Smooth muscle cell (in vitro differentiated cells): Measurements from ENCODE around the gene JPH3. TPM values are rescaled to one million over a fixed set of nuclear protein-coding genes. Genes with fewer than 3 reads are reported as not detected.

Experiments
- DNase-seq: peaks from one replicate; lab custom pipeline; 2025; ENCODE audit not compliant: unreplicated experiment; lab: John Stamatoyannopoulos, UW
- H2AFZ ChIP-seq: fragments of 200-600 bp; sonication (generic); 2 replicates; pipeline ENCODE4 v1.6.0; 2016; ENCODE audit warnings: antibody characterized with exemption, low read depth, mild to moderate bottlenecking
- H3F3A ChIP-seq: fragments of 200-600 bp; sonication (generic); 2 replicates; pipeline ENCODE4 v1.6.0; 2017; ENCODE audit warnings: antibody characterized with exemption, low read depth
- H3K27ac ChIP-seq: fragments of 200-600 bp; sonication (generic); 2 replicates; pipeline ENCODE4 v1.5.1; 2016; ENCODE audit warnings: low read depth, mild to moderate bottlenecking
- H3K27me3 ChIP-seq: fragments of 200-600 bp; sonication (generic); 2 replicates; pipeline ENCODE4 v1.6.1; 2016; ENCODE audit warnings: low read depth, mild to moderate bottlenecking
- H3K36me3 ChIP-seq: fragments of 200-600 bp; sonication (generic); 2 replicates; pipeline ENCODE4 v1.5.1; 2016; ENCODE audit warnings: low read depth
- H3K4me1 ChIP-seq: fragments of 200-600 bp; sonication (generic); 2 replicates; pipeline ENCODE4 v1.5.1; 2016; ENCODE audit warnings: low read depth
- H3K4me2 ChIP-seq: fragments of 200-600 bp; sonication (generic); 2 replicates; pipeline ENCODE4 v1.6.0; 2016; ENCODE audit warnings: mild to moderate bottlenecking
- H3K4me3 ChIP-seq: fragments of 200-600 bp; sonication (generic); 2 replicates; pipeline ENCODE4 v1.5.1; 2016; ENCODE audit warnings: mild to moderate bottlenecking
- H3K79me2 ChIP-seq: fragments of 200-600 bp; sonication (generic); 2 replicates; pipeline ENCODE4 v1.6.0; 2016; ENCODE audit warnings: low read depth, mild to moderate bottlenecking
- H3K9ac ChIP-seq: fragments of 200-600 bp; sonication (generic); 2 replicates; pipeline ENCODE4 v1.6.0; 2016; ENCODE audit warnings: low read depth
- H3K9me3 ChIP-seq: fragments of 200-600 bp; sonication (generic); replicated peaks from 2 replicates; pipeline ENCODE4 v1.5.1; 2016; ENCODE audit warnings: low read depth
- H4K20me1 ChIP-seq: fragments of 200-600 bp; sonication (generic); 2 replicates; pipeline ENCODE4 v1.6.0; 2016; ENCODE audit warnings: low read depth
- WGBS: methylation state at CpG from one replicate; pipeline ENCODE4 v1.1.7; 2016; ENCODE audit warnings: low lambda C conversion rate; 5-methylcytosine and 5-hydroxymethylcytosine counted together
- polyA plus RNA-seq: library from polyadenylated mRNA; unstranded; fragments of >200 nt; fragmentation: Nextera tagmentation; extraction: Ambion mirVana; gene quantifications from 2 replicates; pipeline ENCODE4 v1.2.1, GENCODE V29; 2016
- total RNA-seq: library from RNA; depleted of rRNA; stranded (reverse); fragments of >200 nt; gene quantifications from 2 replicates; pipeline ENCODE4 v1.2.3, GENCODE V29; 2014
- TF ChIP-seq, protein P1 (sequence below): fragments of 200-600 bp; sonication (generic); IDR thresholded peaks from 2 replicates; pipeline ENCODE4 v1.5.1; 2017; ENCODE audit warnings: borderline replicate concordance, mild to moderate bottlenecking, antibody characterized with exemption; ENCODE audit not compliant: insufficient read depth, poor library complexity, severe bottlenecking

The JPH3 gene
- total and polyA plus RNA-seq, 2 experiments from 2014 or later, result 2.1 to 2.4 TPM

- H3K4me2 ChIP-seq, result no peak overlapping the region
- H3K4me1 ChIP-seq, result no peaks in the 10 kb centered on the region
- no peaks in the 10 kb centered on the region for H4K20me1 ChIP-seq
- H2AFZ ChIP-seq, result no peak overlapping the region
- no peaks in the 10 kb centered on the region for H3K79me2 ChIP-seq
- no peaks in the 10 kb centered on the region for H3K27me3 ChIP-seq
- H3F3A ChIP-seq, result no peaks in the 10 kb centered on the region
- DNase-seq, result no peak
- H3K36me3 ChIP-seq, result no peaks in the 10 kb centered on the region
- no peak overlapping the region for H3K27ac ChIP-seq
- TF ChIP-seq, protein P1, sequence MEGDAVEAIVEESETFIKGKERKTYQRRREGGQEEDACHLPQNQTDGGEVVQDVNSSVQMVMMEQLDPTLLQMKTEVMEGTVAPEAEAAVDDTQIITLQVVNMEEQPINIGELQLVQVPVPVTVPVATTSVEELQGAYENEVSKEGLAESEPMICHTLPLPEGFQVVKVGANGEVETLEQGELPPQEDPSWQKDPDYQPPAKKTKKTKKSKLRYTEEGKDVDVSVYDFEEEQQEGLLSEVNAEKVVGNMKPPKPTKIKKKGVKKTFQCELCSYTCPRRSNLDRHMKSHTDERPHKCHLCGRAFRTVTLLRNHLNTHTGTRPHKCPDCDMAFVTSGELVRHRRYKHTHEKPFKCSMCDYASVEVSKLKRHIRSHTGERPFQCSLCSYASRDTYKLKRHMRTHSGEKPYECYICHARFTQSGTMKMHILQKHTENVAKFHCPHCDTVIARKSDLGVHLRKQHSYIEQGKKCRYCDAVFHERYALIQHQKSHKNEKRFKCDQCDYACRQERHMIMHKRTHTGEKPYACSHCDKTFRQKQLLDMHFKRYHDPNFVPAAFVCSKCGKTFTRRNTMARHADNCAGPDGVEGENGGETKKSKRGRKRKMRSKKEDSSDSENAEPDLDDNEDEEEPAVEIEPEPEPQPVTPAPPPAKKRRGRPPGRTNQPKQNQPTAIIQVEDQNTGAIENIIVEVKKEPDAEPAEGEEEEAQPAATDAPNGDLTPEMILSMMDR, result no peak
- 98% methylated on average over 14 of the region's 14 CpGs for WGBS
- no peak overlapping the region for H3K4me3 ChIP-seq
- H3K9ac ChIP-seq, result no peak overlapping the region
- no peaks in the 10 kb centered on the region for H3K9me3 ChIP-seq
These were observed 95.5 kb downstream of the JPH3 start for GRCh38 chr16:87697792-87698191.

GRCh38 chr16:87698241-87698640 lies 95.9 kb downstream of the JPH3 start:
- 93% methylated on average over 7 of the region's 7 CpGs for WGBS
- DNase-seq, result no peak

DNA sequence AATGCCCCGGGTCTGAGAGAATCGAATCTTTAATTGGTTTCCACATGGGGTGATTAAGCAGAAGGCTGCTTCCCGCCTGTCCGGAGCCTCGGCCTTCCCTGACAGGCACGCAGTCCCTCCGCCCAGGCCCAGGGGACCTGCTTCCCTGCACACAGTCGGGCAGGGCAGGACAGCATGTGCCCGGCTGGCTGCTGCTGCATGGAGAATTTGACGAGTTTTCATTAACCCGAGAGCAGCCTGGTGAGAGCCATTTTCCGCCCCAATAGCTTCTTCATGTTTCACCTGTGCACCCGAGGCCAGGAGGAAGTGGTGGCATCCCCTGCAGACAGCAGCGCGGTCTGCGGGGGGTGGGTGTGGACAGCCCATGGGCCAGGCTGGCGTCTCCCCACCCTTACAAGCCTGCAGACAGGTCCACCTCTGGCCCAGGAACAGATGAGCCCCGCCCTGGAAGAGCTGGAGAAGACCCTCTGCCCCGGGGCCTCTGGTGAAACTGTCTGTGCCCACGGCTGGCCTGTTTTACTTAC lies 96.4 kb downstream of the JPH3 start:
- Histone ChIP-seq H3K36me3 (no peaks in the 10 kb centered on the region), H3K9ac (no peak overlapping the region), H3F3A (no peaks in the 10 kb centered on the region), H3K4me3 (no peak overlapping the region), H3K79me2 (no peaks in the 10 kb centered on the region), H3K4me2 (no peak overlapping the region), H4K20me1 (no peaks in the 10 kb centered on the region), H3K27me3 (no peaks in the 10 kb centered on the region), H3K4me1 (no peaks in the 10 kb centered on the region), H2AFZ (no peak overlapping the region), H3K9me3 (no peaks in the 10 kb centered on the region), H3K27ac (no peak overlapping the region)
- TF ChIP-seq, protein P1, result no peak
- no peak for DNase-seq
- WGBS, result 95% methylated on average over 20 of the region's 20 CpGs

More at GRCh38 chr16:87698241-87698640, 95.9 kb downstream of the JPH3 start:
- Histone ChIP-seq H3F3A (no peaks in the 10 kb centered on the region), H3K9ac (no peak overlapping the region), H3K9me3 (no peaks in the 10 kb centered on the region), H3K4me3 (no peak overlapping the region), H4K20me1 (no peaks in the 10 kb centered on the region), H3K36me3 (no peaks in the 10 kb centered on the region), H3K4me1 (no peaks in the 10 kb centered on the region), H3K27ac (no peak overlapping the region), H3K4me2 (no peak overlapping the region), H3K27me3 (no peaks in the 10 kb centered on the region), H3K79me2 (no peaks in the 10 kb centered on the region), H2AFZ (no peak overlapping the region)
- TF ChIP-seq, protein P1, result no peak

GRCh38 chr16:87700406-87701077 lies 98.2 kb downstream of the JPH3 start:
- 96% methylated on average over 10 of the region's 19 CpGs for WGBS
- H3K9me3 ChIP-seq, result no peaks in the 10 kb centered on the region
- TF ChIP-seq, protein P1, result no peak

More at GRCh38 chr16:87700406-87701077, 98.2 kb downstream of the JPH3 start:
- Histone ChIP-seq H3K36me3 (no peaks in the 10 kb centered on the region), H3K27ac (no peak overlapping the region), H3K4me1 (peaks cover 2% of the 10 kb centered on the region), H4K20me1 (peaks cover 4% of the 10 kb centered on the region), H3K4me3 (no peak overlapping the region), H3K9ac (no peak overlapping the region), H3K27me3 (no peaks in the 10 kb centered on the region), H3F3A (no peaks in the 10 kb centered on the region), H3K4me2 (no peak overlapping the region), H2AFZ (no peak overlapping the region), H3K79me2 (no peaks in the 10 kb centered on the region)
- DNase-seq, result no peak
